SU-DHL-6 (cell line): ENCODE data around the gene PIPOX.

ENCODE experiments used
- H2AFZ ChIP-seq: fragments of 200-600 bp; sonication (generic); 2 replicates; pipeline ENCODE4 v1.6.1; 2014; ENCODE audit warnings: low read depth, mild to moderate bottlenecking, moderate library complexity, mixed read lengths, antibody characterized with exemption, low read length; ENCODE audit not compliant: severe bottlenecking
- H3F3A ChIP-seq: fragments of 200-600 bp; shearing (Covaris generic); 2 replicates; pipeline ENCODE4 v1.6.0; 2016; ENCODE audit warnings: antibody characterized with exemption, mild to moderate bottlenecking; ENCODE audit not compliant: insufficient read depth
- H3K27ac ChIP-seq: fragments of 200-600 bp; sonication (generic); 2 replicates; pipeline ENCODE4 v1.5.1; 2016; ENCODE audit warnings: low read depth, mild to moderate bottlenecking, low read length, moderate library complexity, mixed read lengths
- H3K27me3 ChIP-seq: fragments of 200-600 bp; sonication (generic), shearing (Covaris generic); 2 replicates; pipeline ENCODE4 v1.6.0; 2014; ENCODE audit warnings: mild to moderate bottlenecking, low read length
- H3K36me3 ChIP-seq: fragments of 200-600 bp; sonication (generic); 2 replicates; pipeline ENCODE4 v1.6.1; 2014; ENCODE audit warnings: mild to moderate bottlenecking, low read length, mixed read lengths
- H3K4me2 ChIP-seq: fragments of 300-600, 200-600 bp; shearing (Covaris generic), sonication (generic); 2 replicates; pipeline ENCODE4 v1.6.0; 2014; ENCODE audit warnings: low read length, low read depth, mild to moderate bottlenecking; ENCODE audit not compliant: poor library complexity, severe bottlenecking
- H3K4me3 ChIP-seq: fragments of 200-600 bp; sonication (generic); 2 replicates; pipeline ENCODE4 v1.5.1; 2014; ENCODE audit warnings: antibody characterized with exemption, low read length, mild to moderate bottlenecking, mixed read lengths; ENCODE audit not compliant: insufficient read depth, poor library complexity, severe bottlenecking
- H3K79me2 ChIP-seq: fragments of 200-600 bp; sonication (generic); 2 replicates; pipeline ENCODE4 v1.6.1; 2014; ENCODE audit warnings: mild to moderate bottlenecking, low read length, moderate library complexity; ENCODE audit not compliant: insufficient read depth
- H3K9ac ChIP-seq: fragments of 200-600 bp; sonication (generic); 2 replicates; pipeline ENCODE4 v1.7.0; 2014; ENCODE audit warnings: mild to moderate bottlenecking, low read length
- H3K9me2 ChIP-seq: fragments of 200-600 bp; sonication (generic); replicated peaks from 2 replicates; pipeline ENCODE4 v1.6.1; 2014; ENCODE audit warnings: low read length; ENCODE audit not compliant: insufficient read depth
- H3K9me3 ChIP-seq: fragments of 200-600 bp; sonication (generic); 2 replicates; pipeline ENCODE4 v1.6.1; 2014; ENCODE audit warnings: low read length, mixed read lengths; ENCODE audit not compliant: insufficient read depth
- H4K20me1 ChIP-seq: fragments of 200-600 bp; sonication (generic); 2 replicates; pipeline ENCODE4 v1.6.1; 2014; ENCODE audit warnings: low read depth, mild to moderate bottlenecking, antibody characterized with exemption, low read length, moderate library complexity, mixed read lengths
- EZH2phosphoT487 ChIP-seq: fragments of 200-600 bp; sonication (generic), shearing (Covaris generic); conservative IDR thresholded peaks from 2 replicates; pipeline ENCODE4 v1.6.1; 2018; ENCODE audit warnings: mild to moderate bottlenecking, antibody characterized with exemption, low read length, moderate library complexity, mixed read lengths
- TF ChIP-seq, protein P1 (sequence below): fragments of 200-600 bp; sonication (generic); IDR thresholded peaks from one replicate; pipeline ENCODE4 v1.5.1; 2017; ENCODE audit warnings: antibody characterized with exemption, mild to moderate bottlenecking, low read length, moderate library complexity; ENCODE audit not compliant: insufficient read depth, poor library complexity, severe bottlenecking

The PIPOX gene

DNA sequence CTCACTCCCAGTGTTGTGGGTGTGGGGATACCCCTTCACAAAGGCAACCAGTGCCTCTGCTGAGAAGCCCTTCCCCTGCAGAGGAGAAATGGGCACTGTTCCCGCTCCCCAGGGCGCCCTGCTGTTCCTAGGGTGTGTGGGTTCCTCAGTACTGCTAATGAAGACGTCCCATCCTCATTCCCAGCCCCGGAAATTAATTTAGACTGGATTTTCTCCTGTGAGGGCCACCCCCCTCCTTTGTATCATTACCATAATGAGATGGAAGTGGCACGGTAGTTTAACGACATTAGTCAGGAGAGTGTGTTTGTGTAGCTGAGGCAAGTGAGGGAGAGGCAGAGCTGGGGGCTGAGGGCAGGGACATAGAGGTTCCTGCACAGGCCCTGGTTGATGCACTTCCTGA, 53.2 kb downstream of the PIPOX start:
- Histone ChIP-seq H3K9me2 (no peaks in the 10 kb centered on the region), H3K27me3 (no peaks in the 10 kb centered on the region), H3K4me3 (no peak overlapping the region), H3K79me2 (no peaks in the 10 kb centered on the region), H3K36me3 (no peaks in the 10 kb centered on the region), H3K9me3 (no peaks in the 10 kb centered on the region), H3K9ac (no peak overlapping the region), H3F3A (no peaks in the 10 kb centered on the region), H3K4me2 (no peak overlapping the region), H3K27ac (no peak overlapping the region), H2AFZ (no peak overlapping the region), H4K20me1 (no peaks in the 10 kb centered on the region)
- no peak for TF ChIP-seq EZH2phosphoT487
- TF ChIP-seq, protein P1, sequence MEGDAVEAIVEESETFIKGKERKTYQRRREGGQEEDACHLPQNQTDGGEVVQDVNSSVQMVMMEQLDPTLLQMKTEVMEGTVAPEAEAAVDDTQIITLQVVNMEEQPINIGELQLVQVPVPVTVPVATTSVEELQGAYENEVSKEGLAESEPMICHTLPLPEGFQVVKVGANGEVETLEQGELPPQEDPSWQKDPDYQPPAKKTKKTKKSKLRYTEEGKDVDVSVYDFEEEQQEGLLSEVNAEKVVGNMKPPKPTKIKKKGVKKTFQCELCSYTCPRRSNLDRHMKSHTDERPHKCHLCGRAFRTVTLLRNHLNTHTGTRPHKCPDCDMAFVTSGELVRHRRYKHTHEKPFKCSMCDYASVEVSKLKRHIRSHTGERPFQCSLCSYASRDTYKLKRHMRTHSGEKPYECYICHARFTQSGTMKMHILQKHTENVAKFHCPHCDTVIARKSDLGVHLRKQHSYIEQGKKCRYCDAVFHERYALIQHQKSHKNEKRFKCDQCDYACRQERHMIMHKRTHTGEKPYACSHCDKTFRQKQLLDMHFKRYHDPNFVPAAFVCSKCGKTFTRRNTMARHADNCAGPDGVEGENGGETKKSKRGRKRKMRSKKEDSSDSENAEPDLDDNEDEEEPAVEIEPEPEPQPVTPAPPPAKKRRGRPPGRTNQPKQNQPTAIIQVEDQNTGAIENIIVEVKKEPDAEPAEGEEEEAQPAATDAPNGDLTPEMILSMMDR = no peak

DNA sequence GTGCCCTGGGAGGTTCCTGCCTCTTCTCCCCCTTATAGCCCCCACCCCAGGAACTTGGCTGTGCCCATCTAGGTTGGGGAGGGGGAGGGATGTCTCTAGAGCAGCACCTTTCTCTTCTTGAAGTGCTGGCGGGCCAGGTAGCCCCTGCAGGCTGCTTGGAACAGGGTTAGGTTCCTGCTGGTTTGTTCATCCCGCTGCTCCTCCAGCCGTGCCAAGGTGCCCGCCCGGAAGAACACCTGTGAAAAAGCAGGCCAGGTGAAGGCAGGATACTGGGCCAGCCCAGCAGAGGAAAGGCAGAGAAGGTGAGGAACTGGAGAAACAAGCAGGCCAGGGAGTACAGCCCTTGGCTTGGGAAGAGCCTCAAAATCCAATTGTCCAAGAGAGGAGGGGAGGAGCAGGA, 56.6 kb downstream of the PIPOX start:
- Histone ChIP-seq H3K4me2 (no peak overlapping the region), H2AFZ (no peak overlapping the region), H3K9me3 (no peaks in the 10 kb centered on the region), H4K20me1 (no peaks in the 10 kb centered on the region), H3K9ac (no peak overlapping the region), H3K27ac (no peak overlapping the region), H3K79me2 (no peaks in the 10 kb centered on the region), H3K9me2 (no peaks in the 10 kb centered on the region), H3K27me3 (no peaks in the 10 kb centered on the region), H3K36me3 (no peaks in the 10 kb centered on the region), H3F3A (no peaks in the 10 kb centered on the region), H3K4me3 (no peak overlapping the region)
- TF ChIP-seq, protein P1 = no peak
- no peak for TF ChIP-seq EZH2phosphoT487

DNA sequence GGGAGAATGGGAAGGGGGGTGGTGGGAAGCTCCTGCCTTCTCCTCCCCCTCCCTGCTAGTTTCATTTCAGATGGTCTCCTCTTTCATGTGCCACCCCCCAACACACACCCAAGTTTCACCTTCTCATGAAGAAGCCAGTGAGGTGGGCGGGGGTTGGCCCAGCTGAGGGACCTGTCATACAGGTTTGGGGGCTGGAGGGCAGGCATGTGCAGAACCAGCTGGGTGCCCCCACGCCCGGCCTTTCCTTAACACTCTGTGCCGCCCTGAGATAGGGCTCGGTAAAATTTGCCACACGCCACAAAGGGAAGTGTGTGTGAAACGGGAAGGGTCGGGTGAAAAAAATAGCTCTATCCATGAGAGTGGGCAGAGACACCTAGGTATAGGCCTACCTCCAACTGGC, 57.4 kb downstream of the PIPOX start:
- no peaks in the 10 kb centered on the region for H3K27me3 ChIP-seq
- H3F3A ChIP-seq = no peaks in the 10 kb centered on the region
- no peaks in the 10 kb centered on the region for H4K20me1 ChIP-seq
- no peak overlapping the region for H3K9ac ChIP-seq
- H3K36me3 ChIP-seq = no peaks in the 10 kb centered on the region
- H3K79me2 ChIP-seq = no peaks in the 10 kb centered on the region
- H3K9me3 ChIP-seq = no peaks in the 10 kb centered on the region
- no peak overlapping the region for H3K4me2 ChIP-seq
- no peak overlapping the region for H3K4me3 ChIP-seq
- no peak overlapping the region for H2AFZ ChIP-seq
- no peak for TF ChIP-seq EZH2phosphoT487
- TF ChIP-seq, protein P1 = no peak
- no peaks in the 10 kb centered on the region for H3K9me2 ChIP-seq
- H3K27ac ChIP-seq = no peak overlapping the region
